HG03045 (cell line): ENCODE measurements around the gene MTOR.
"Not testable (repeated sequence)": the region's sequence is repeated elsewhere in the genome, so short reads cannot be mapped to it uniquely, and the experiment has no call there.

ENCODE experiments used
- ATAC-seq: cut with Tn5 transposase; IDR thresholded peaks from one replicate; pipeline ENCODE4 v1.9.1; 2021; ENCODE audit warnings: mild to moderate bottlenecking, moderate library complexity; ENCODE audit not compliant: unreplicated experiment

Gene MTOR

GRCh38 chr1:11125931-11126330 lies 136.4 kb downstream of the MTOR start:
- ATAC-seq, result no peak

GRCh38 chr1:11124965-11125364 lies 137.4 kb downstream of the MTOR start:
- no peak for ATAC-seq

- no peak for ATAC-seq
Observed at GRCh38 chr1:11116318-11116717, 146.0 kb downstream of the MTOR start.

- ATAC-seq, result no peak
Observed at GRCh38 chr1:11114966-11115365, 147.4 kb downstream of the MTOR start.

GRCh38 chr1:11109047-11109760 lies 153.1 kb downstream of the MTOR start:
- no peak for ATAC-seq

GRCh38 chr1:11107599-11107998 lies 154.8 kb downstream of the MTOR start:
- no peak for ATAC-seq

- ATAC-seq, result no peak
Observed at GRCh38 chr1:11105586-11105985, 156.8 kb downstream of the MTOR start.

- no peak for ATAC-seq
Observed at GRCh38 chr1:11101347-11101746, 161.0 kb downstream of the MTOR start.

- ATAC-seq, result not testable (repeated sequence)
Observed at GRCh38 chr1:11100806-11101205, 161.5 kb downstream of the MTOR start.

- no peak for ATAC-seq
Observed at GRCh38 chr1:11100149-11100493, 162.2 kb downstream of the MTOR start.

- peak; percentile 93 for ATAC-seq
Observed at GRCh38 chr1:11099310-11100148, 162.8 kb downstream of the MTOR start, which contains the start of gene EXOSC10. Gene EXOSC10, minus strand, starts transcription at chr1:11099869. Its CDS starts 38 bp downstream, at chr1:11099831.

GRCh38 chr1:11098931-11099309 lies 163.4 kb downstream of the MTOR start:
- ATAC-seq, result no peak

- ATAC-seq, result not testable (repeated sequence)
Observed at GRCh38 chr1:11083784-11084183, 178.6 kb downstream of the MTOR start.

GRCh38 chr1:11080931-11081330 lies 181.4 kb downstream of the MTOR start:
- no peak for ATAC-seq

- no peak for ATAC-seq
Observed at GRCh38 chr1:11078631-11079030, 183.7 kb downstream of the MTOR start.

- not testable (repeated sequence) for ATAC-seq
Observed at GRCh38 chr1:11073398-11073797, 189.0 kb downstream of the MTOR start.

GRCh38 chr1:11072216-11072917 lies 190.0 kb downstream of the MTOR start:
- ATAC-seq, result no peak

- no peak for ATAC-seq
Observed at GRCh38 chr1:11071463-11072215, 190.7 kb downstream of the MTOR start.

- no peak for ATAC-seq
Observed at GRCh38 chr1:11070876-11071275, 191.5 kb downstream of the MTOR start.

- ATAC-seq, result no peak
Observed at GRCh38 chr1:11068600-11069473, 193.5 kb downstream of the MTOR start.
